ENCODE results near the gene SCN10A.

GRCh38 chr3:38746641-38747040, 69.4 kb downstream of the SCN10A start:
- TF ChIP-seq RAD21 (conservative IDR thresholded peaks at IDR 0.05 in 1 of 2, IDR thresholded peaks at IDR 0.05 in 1 of 2) (no peak), CTCF (IDR thresholded peaks at IDR 0.05) (no peak), POLR2A (IDR thresholded peaks at IDR 0.05; ENCODE audit: low read length) (no peak), MAX (IDR thresholded peaks at IDR 0.05) (no peak), RFX5 (IDR thresholded peaks at IDR 0.05) (no peak), USF2 (IDR thresholded peaks at IDR 0.05) (no peak), PHF8 (IDR thresholded peaks at IDR 0.05; ENCODE audit: borderline replicate concordance, low read depth) (no peak), FOSL2 (IDR thresholded peaks at IDR 0.05) (no peak), FOSL2 (CRISPR knock-in tag; IDR thresholded peaks at IDR 0.05) (no peak), BCL3 (IDR thresholded peaks at IDR 0.05) (no peak), ELK1 (IDR thresholded peaks at IDR 0.05; ENCODE audit: low read depth, low read length) (no peak)

All from A549 (cell line).